ENCODE measurements around the gene RTKN2.

The RTKN2 gene

GRCh38 chr10:62217683-62218082 is 51.0 kb downstream of the RTKN2 start:
- H3K27me3 ChIP-seq (ENCODE audit: low read depth, low read length) = no peaks in the 10 kb centered on the region
- H3K4me1 ChIP-seq (ENCODE audit: control insufficient read depth in 1 of 2, insufficient read depth in 2 of 2, low read length in 2 of 2) = no peaks in the 10 kb centered on the region
- no peak overlapping the region for H3K27ac ChIP-seq (ENCODE audit: low read length)
- no peaks in the 10 kb centered on the region for H3K36me3 ChIP-seq (ENCODE audit: control insufficient read depth in 1 of 2, insufficient read depth in 2 of 2, low read length in 2 of 2)
- H3K4me3 ChIP-seq (ENCODE audit: low read depth in 1 of 2, low read length in 2 of 2) = no peak overlapping the region
- H3K9me3 ChIP-seq (ENCODE audit: control insufficient read depth in 1 of 2, low read length in 2 of 2) = no peaks in the 10 kb centered on the region

DNA sequence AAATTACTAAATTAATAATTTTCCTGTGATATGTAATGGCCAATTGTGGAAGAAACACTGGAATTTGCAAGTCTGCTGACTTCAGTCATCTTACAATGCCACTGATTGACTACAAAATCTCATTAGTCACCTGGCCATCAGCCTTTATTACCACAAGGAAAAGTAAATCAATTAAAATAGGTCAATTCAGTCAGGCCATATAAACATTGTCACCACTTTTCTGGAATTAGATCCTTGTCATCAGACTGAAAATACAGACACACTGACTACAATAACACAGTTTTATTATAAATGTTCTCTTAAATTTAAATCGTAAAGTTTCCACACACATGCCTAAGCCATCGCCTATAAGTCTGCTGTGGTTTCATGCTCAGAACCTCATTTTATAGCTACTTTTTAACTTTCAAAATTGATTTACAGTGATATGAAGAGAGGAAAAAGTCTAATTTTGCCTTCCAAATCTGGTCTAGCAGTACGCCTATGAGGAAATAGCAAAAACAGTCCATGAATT is 54.2 kb downstream of the RTKN2 start:
- Histone ChIP-seq H3K4me1 (ENCODE audit: control insufficient read depth in 1 of 2, insufficient read depth in 2 of 2, low read length in 2 of 2) (no peaks in the 10 kb centered on the region), H3K27me3 (ENCODE audit: low read depth, low read length) (no peaks in the 10 kb centered on the region), H3K4me3 (ENCODE audit: low read depth in 1 of 2, low read length in 2 of 2) (no peak overlapping the region), H3K36me3 (ENCODE audit: control insufficient read depth in 1 of 2, insufficient read depth in 2 of 2, low read length in 2 of 2) (no peaks in the 10 kb centered on the region), H3K9me3 (ENCODE audit: control insufficient read depth in 1 of 2, low read length in 2 of 2) (no peaks in the 10 kb centered on the region), H3K27ac (ENCODE audit: low read length) (no peak overlapping the region)

GRCh38 chr10:62205750-62206399 is 62.8 kb downstream of the RTKN2 start:
- Histone ChIP-seq H3K36me3 (ENCODE audit: control insufficient read depth in 1 of 2, insufficient read depth in 2 of 2, low read length in 2 of 2) (no peaks in the 10 kb centered on the region), H3K4me3 (ENCODE audit: low read depth in 1 of 2, low read length in 2 of 2) (no peak overlapping the region), H3K27me3 (ENCODE audit: low read depth, low read length) (no peaks in the 10 kb centered on the region), H3K9me3 (ENCODE audit: control insufficient read depth in 1 of 2, low read length in 2 of 2) (no peaks in the 10 kb centered on the region), H3K4me1 (ENCODE audit: control insufficient read depth in 1 of 2, insufficient read depth in 2 of 2, low read length in 2 of 2) (no peaks in the 10 kb centered on the region), H3K27ac (ENCODE audit: low read length) (no peak overlapping the region)

DNA sequence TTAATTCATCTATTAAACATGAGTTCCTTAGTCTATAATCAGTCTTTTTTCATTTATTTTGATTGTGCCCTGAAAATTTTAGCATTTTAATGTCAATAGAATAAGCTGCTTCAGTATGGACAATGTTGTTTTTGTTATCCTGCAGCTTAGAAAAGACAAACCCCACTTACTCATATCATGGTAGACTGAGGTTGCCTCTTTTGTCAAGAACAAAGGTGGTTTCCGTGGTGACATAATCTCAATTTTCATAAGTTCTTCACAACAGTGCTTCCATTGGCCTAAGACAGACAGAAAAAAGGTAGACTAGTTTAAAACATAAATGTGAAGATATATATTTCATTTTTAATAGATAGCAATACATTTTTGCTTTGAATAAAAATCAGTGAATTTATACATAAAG is 69.1 kb downstream of the RTKN2 start:
- Histone ChIP-seq H3K9me3 (ENCODE audit: control insufficient read depth in 1 of 2, low read length in 2 of 2) (no peaks in the 10 kb centered on the region), H3K4me3 (ENCODE audit: low read depth in 1 of 2, low read length in 2 of 2) (no peak overlapping the region), H3K36me3 (ENCODE audit: control insufficient read depth in 1 of 2, insufficient read depth in 2 of 2, low read length in 2 of 2) (no peaks in the 10 kb centered on the region), H3K27me3 (ENCODE audit: low read depth, low read length) (no peaks in the 10 kb centered on the region), H3K4me1 (ENCODE audit: control insufficient read depth in 1 of 2, insufficient read depth in 2 of 2, low read length in 2 of 2) (no peaks in the 10 kb centered on the region), H3K27ac (ENCODE audit: low read length) (no peak overlapping the region)

DNA sequence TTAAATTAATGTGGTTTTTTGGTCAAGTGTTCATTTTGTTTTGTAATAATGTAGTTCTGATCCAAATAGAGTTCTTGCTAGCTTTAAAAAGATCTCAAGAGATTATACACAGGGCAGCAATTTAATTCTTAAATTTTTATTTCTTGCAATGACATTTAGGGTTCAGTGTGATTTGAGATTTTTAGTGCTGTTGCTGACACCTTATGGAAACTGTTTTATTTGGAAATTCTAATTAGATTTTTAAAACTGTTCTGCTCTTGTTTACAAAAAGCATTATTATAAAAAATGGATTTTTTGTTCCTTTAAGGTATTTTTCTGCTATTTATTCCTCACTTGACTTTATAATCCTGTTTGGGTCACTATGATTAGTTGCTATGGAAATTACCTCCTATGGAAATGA is 72.1 kb downstream of the RTKN2 start:
- Histone ChIP-seq H3K36me3 (ENCODE audit: control insufficient read depth in 1 of 2, insufficient read depth in 2 of 2, low read length in 2 of 2) (no peaks in the 10 kb centered on the region), H3K4me1 (ENCODE audit: control insufficient read depth in 1 of 2, insufficient read depth in 2 of 2, low read length in 2 of 2) (no peaks in the 10 kb centered on the region), H3K27ac (ENCODE audit: low read length) (no peak overlapping the region), H3K27me3 (ENCODE audit: low read depth, low read length) (no peaks in the 10 kb centered on the region), H3K4me3 (ENCODE audit: low read depth in 1 of 2, low read length in 2 of 2) (no peak overlapping the region), H3K9me3 (ENCODE audit: control insufficient read depth in 1 of 2, low read length in 2 of 2) (no peaks in the 10 kb centered on the region)

DNA sequence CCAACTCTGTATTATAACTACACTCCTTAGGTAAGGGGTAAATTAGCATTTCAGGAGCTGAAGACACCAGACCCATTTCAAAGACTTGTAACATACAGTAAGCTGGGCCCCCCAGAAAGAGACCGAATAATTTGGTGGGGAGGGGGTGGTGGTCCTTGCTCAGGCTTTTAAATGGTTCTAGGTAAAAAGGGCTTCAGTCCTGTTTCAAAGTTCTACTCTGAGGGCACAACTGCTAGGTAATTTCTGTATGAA is 73.0 kb downstream of the RTKN2 start:
- H3K4me3 ChIP-seq (ENCODE audit: low read depth in 1 of 2, low read length in 2 of 2) = no peak overlapping the region
- H3K36me3 ChIP-seq (ENCODE audit: control insufficient read depth in 1 of 2, insufficient read depth in 2 of 2, low read length in 2 of 2) = no peaks in the 10 kb centered on the region
- H3K27me3 ChIP-seq (ENCODE audit: low read depth, low read length) = no peaks in the 10 kb centered on the region
- H3K9me3 ChIP-seq (ENCODE audit: control insufficient read depth in 1 of 2, low read length in 2 of 2) = no peaks in the 10 kb centered on the region
- H3K4me1 ChIP-seq (ENCODE audit: control insufficient read depth in 1 of 2, insufficient read depth in 2 of 2, low read length in 2 of 2) = no peaks in the 10 kb centered on the region
- H3K27ac ChIP-seq (ENCODE audit: low read length) = no peak overlapping the region

- Histone ChIP-seq H3K4me1 (ENCODE audit: control insufficient read depth in 1 of 2, insufficient read depth in 2 of 2, low read length in 2 of 2) (no peaks in the 10 kb centered on the region), H3K27ac (ENCODE audit: low read length) (no peak overlapping the region), H3K36me3 (ENCODE audit: control insufficient read depth in 1 of 2, insufficient read depth in 2 of 2, low read length in 2 of 2) (no peaks in the 10 kb centered on the region), H3K4me3 (ENCODE audit: low read depth in 1 of 2, low read length in 2 of 2) (no peak overlapping the region), H3K9me3 (ENCODE audit: control insufficient read depth in 1 of 2, low read length in 2 of 2) (no peaks in the 10 kb centered on the region), H3K27me3 (ENCODE audit: low read depth, low read length) (no peaks in the 10 kb centered on the region)
These were observed 73.5 kb downstream of the RTKN2 start for GRCh38 chr10:62194924-62195674.

DNA sequence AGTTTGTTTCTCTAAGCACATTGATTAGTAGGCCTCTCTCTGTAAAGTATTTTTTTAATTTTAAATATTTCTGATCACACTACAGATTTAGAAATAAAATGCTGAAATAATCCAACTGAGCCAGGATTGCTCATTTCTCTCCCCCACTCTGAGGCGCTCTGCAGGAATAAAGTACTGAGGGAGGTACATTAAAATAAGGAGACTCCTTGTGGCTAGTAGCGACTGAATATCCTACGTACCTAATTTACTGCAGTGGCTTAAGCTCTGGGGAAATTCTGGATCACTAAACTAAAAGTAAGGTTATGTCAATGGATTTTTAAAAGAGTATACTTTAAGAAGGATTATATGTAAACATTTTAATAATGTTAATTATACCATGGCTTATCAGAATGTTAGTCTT is 75.2 kb downstream of the RTKN2 start:
- H3K36me3 ChIP-seq (ENCODE audit: control insufficient read depth in 1 of 2, insufficient read depth in 2 of 2, low read length in 2 of 2) = no peaks in the 10 kb centered on the region
- H3K27ac ChIP-seq (ENCODE audit: low read length) = no peak overlapping the region
- H3K4me1 ChIP-seq (ENCODE audit: control insufficient read depth in 1 of 2, insufficient read depth in 2 of 2, low read length in 2 of 2) = no peaks in the 10 kb centered on the region
- no peaks in the 10 kb centered on the region for H3K27me3 ChIP-seq (ENCODE audit: low read depth, low read length)
- H3K9me3 ChIP-seq (ENCODE audit: control insufficient read depth in 1 of 2, low read length in 2 of 2) = no peaks in the 10 kb centered on the region
- H3K4me3 ChIP-seq (ENCODE audit: low read depth in 1 of 2, low read length in 2 of 2) = no peak overlapping the region

GRCh38 chr10:62189131-62189530 is 79.5 kb downstream of the RTKN2 start:
- Histone ChIP-seq H3K9me3 (ENCODE audit: control insufficient read depth in 1 of 2, low read length in 2 of 2) (no peaks in the 10 kb centered on the region), H3K27ac (ENCODE audit: low read length) (no peak overlapping the region), H3K4me3 (ENCODE audit: low read depth in 1 of 2, low read length in 2 of 2) (no peak overlapping the region), H3K4me1 (ENCODE audit: control insufficient read depth in 1 of 2, insufficient read depth in 2 of 2, low read length in 2 of 2) (no peaks in the 10 kb centered on the region), H3K36me3 (ENCODE audit: control insufficient read depth in 1 of 2, insufficient read depth in 2 of 2, low read length in 2 of 2) (no peaks in the 10 kb centered on the region), H3K27me3 (ENCODE audit: low read depth, low read length) (no peaks in the 10 kb centered on the region)

DNA sequence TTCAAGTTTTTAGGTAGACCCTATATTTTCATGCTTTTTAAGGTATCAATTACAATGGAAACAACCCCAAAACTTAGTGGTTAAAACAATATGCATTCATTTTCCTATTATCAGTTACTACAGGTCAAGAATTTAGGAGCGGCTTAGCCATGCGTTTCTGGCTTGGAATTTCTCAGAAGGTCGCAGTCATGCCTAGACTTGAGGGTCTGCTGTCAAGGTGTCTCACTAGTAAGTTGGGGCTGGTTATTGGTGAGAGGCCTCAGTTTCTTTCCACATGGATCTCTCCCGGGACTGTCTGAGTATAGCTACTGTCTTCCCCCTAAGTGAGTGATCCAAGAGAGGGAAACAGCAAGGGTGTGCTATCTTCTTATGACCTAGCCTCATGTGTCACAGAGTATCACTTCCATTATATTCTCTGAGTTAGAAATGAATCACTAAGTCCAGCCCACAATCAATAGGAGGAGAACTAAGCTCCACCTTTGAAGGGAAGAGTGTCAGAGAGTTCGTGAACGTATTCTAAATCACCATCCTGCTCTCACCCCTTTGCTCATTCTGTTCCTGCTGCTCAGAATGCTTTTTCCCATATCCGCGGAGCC is 80.5 kb downstream of the RTKN2 start:
- H3K27me3 ChIP-seq (ENCODE audit: low read depth, low read length) = no peaks in the 10 kb centered on the region
- H3K4me3 ChIP-seq (ENCODE audit: low read depth in 1 of 2, low read length in 2 of 2) = no peak overlapping the region
- H3K4me1 ChIP-seq (ENCODE audit: control insufficient read depth in 1 of 2, insufficient read depth in 2 of 2, low read length in 2 of 2) = no peaks in the 10 kb centered on the region
- H3K9me3 ChIP-seq (ENCODE audit: control insufficient read depth in 1 of 2, low read length in 2 of 2) = no peaks in the 10 kb centered on the region
- no peaks in the 10 kb centered on the region for H3K36me3 ChIP-seq (ENCODE audit: control insufficient read depth in 1 of 2, insufficient read depth in 2 of 2, low read length in 2 of 2)
- H3K27ac ChIP-seq (ENCODE audit: low read length) = no peak overlapping the region

GRCh38 chr10:62186999-62187675 is 81.5 kb downstream of the RTKN2 start:
- Histone ChIP-seq H3K4me3 (ENCODE audit: low read depth in 1 of 2, low read length in 2 of 2) (no peak overlapping the region), H3K27ac (ENCODE audit: low read length) (no peak overlapping the region), H3K27me3 (ENCODE audit: low read depth, low read length) (no peaks in the 10 kb centered on the region), H3K9me3 (ENCODE audit: control insufficient read depth in 1 of 2, low read length in 2 of 2) (no peaks in the 10 kb centered on the region), H3K36me3 (ENCODE audit: control insufficient read depth in 1 of 2, insufficient read depth in 2 of 2, low read length in 2 of 2) (no peaks in the 10 kb centered on the region), H3K4me1 (ENCODE audit: control insufficient read depth in 1 of 2, insufficient read depth in 2 of 2, low read length in 2 of 2) (no peaks in the 10 kb centered on the region)

Measured in muscle layer of duodenum (tissue), 2 donors.